K562 (cell line): ENCODE results near the gene CMIP. TPM values are rescaled to one million over a fixed set of nuclear protein-coding genes. Genes with fewer than 3 reads are reported as not detected.
A peak's percentile ranks its signal among the peaks of the same experiment; 100 is the strongest.

Source experiments
- ATAC-seq: fragments of 200-7000 bp; cut with Tn5 transposase; 3 replicates; pipeline ENCODE4 v1.9.1; 2020; ENCODE audit warnings: moderate library complexity
- BruUV-seq: library from RNA; stranded (reverse); fragments of 400-500 nt; replicated peaks from 2 replicates; lab custom pipeline; 2021; lab: Mats Ljungman, UMichigan
- CTCF ChIA-PET: fragments of 300-600 bp; formaldehyde crosslinking; extraction: SDS; loops from one replicate; lab custom pipeline; 2021; ENCODE audit warnings: low intra/inter-chr PET ratio; lab: Yijun Ruan, JAX
- POLR2A ChIA-PET: fragments of 300-600, 350-650 bp; sonication (Branson Sonifier 250); formaldehyde crosslinking; extraction: SDS; loops from one replicate; lab custom pipeline; 2021; ENCODE audit warnings: antibody characterized with exemption, inconsistent platforms; lab: Yijun Ruan, JAX
- DNase-seq, 4 experiments: peaks; one replicate each; pipeline versions ENCODE4 v3.0.0 to v3.0.0-alpha.2; 2011 to 2018; ENCODE audit warnings: low spot score in 3 of 4, mixed read lengths in 3 of 4; ENCODE audit errors: extremely low read depth in 1 of 4
- FAIRE-seq: peaks from 2 replicates; lab custom pipeline; 2011; peaks lifted over from hg19 to GRCh38; lab: Jason Lieb, UNC
- H2AFZ ChIP-seq: 2 replicates; pipeline ENCODE4 v1.6.0; 2011; ENCODE audit warnings: low read depth, low read length, control low read depth, inconsistent platforms
- H3K27ac ChIP-seq: fragments of 200-600 bp; 3 replicates; pipeline ENCODE4 v1.8.0; 2011; ENCODE audit warnings: low read depth, mild to moderate bottlenecking, control low read depth, inconsistent platforms, low read length, moderate library complexity, mixed read lengths; ENCODE audit errors: extremely low read depth
- H3K27me3 ChIP-seq, 2 experiments: fragments of 300-600 bp in 1 of 2; 2 replicates in 1 of 2; 3 replicates in 1 of 2; pipeline versions ENCODE4 v1.6.0 to v1.8.0; 2011; ENCODE audit warnings: inconsistent platforms in 2 of 2, low read length in 2 of 2, mild to moderate bottlenecking in 1 of 2, mixed read lengths in 1 of 2, moderate library complexity in 1 of 2; ENCODE audit not compliant: control insufficient read depth in 2 of 2, insufficient read depth in 2 of 2
- H3K36me3 ChIP-seq: fragments of 300-600 bp; 3 replicates; pipeline ENCODE4 v1.8.0; 2011; ENCODE audit warnings: mild to moderate bottlenecking, low read length, inconsistent platforms; ENCODE audit not compliant: control insufficient read depth, insufficient read depth
- H3K4me1 ChIP-seq, 2 experiments: fragments of 200-600 bp in 1 of 2; replicated peaks in 1 of 2; 2 replicates in 1 of 2; 3 replicates in 1 of 2; pipeline versions ENCODE4 v1.5.1 to v1.8.0; 2011; ENCODE audit warnings: inconsistent platforms in 2 of 2, low read length in 2 of 2, mild to moderate bottlenecking in 1 of 2, mixed read lengths in 1 of 2, moderate library complexity in 1 of 2; ENCODE audit not compliant: control insufficient read depth in 2 of 2, insufficient read depth in 2 of 2
- H3K4me2 ChIP-seq: 2 replicates; pipeline ENCODE4 v1.6.1; 2011; ENCODE audit warnings: low read length, control low read depth, inconsistent platforms, mixed read lengths; ENCODE audit not compliant: insufficient read depth
- H3K4me3 ChIP-seq: fragments of 200-600 bp; sonication (generic), shearing (Covaris generic); 2 replicates; pipeline ENCODE4 v1.5.1; 2016; ENCODE audit warnings: control low read depth, inconsistent platforms
- H3K79me2 ChIP-seq: fragments of 200-600 bp; 3 replicates; pipeline ENCODE4 v1.8.0; 2011; ENCODE audit warnings: low read length, inconsistent platforms; ENCODE audit not compliant: control insufficient read depth, insufficient read depth
- H3K9ac ChIP-seq, 2 experiments: 2 replicates each; pipeline versions ENCODE4 v1.6.0 to v1.6.1; 2011; ENCODE audit warnings: low read depth in 2 of 2, low read length in 2 of 2, control low read depth in 1 of 2, inconsistent platforms in 1 of 2, mild to moderate bottlenecking in 1 of 2, mixed read lengths in 1 of 2; ENCODE audit not compliant: insufficient read depth in 1 of 2
- H3K9me1 ChIP-seq: one replicate; pipeline ENCODE4 v1.6.0; 2011; ENCODE audit warnings: inconsistent platforms, mild to moderate bottlenecking, low read length, moderate library complexity; ENCODE audit not compliant: control insufficient read depth, insufficient read depth
- H3K9me3 ChIP-seq: replicated peaks from 2 replicates; pipeline ENCODE4 v1.5.1; 2011; ENCODE audit warnings: low read depth, low read length, inconsistent platforms; ENCODE audit not compliant: control insufficient read depth, insufficient read depth
- H4K20me1 ChIP-seq: replicated peaks from 2 replicates; pipeline ENCODE4 v1.6.1; 2011; ENCODE audit warnings: low read length, inconsistent platforms, mixed read lengths; ENCODE audit not compliant: control insufficient read depth, insufficient read depth
- EGR1 ChIP-seq: fragments of 450-650 bp; conservative IDR thresholded peaks from 2 replicates; pipeline ENCODE4 v1.6.1; 2017; ENCODE audit warnings: mild to moderate bottlenecking
- GABPB1 ChIP-seq: sonication (generic); formaldehyde crosslinking; IDR thresholded peaks from 2 replicates; pipeline ENCODE4 v1.8.0; 2022; ENCODE audit warnings: mild to moderate bottlenecking, missing genetic modification reagents
- NR3C1 ChIP-seq: sonication (generic); formaldehyde crosslinking; IDR thresholded peaks from 2 replicates; pipeline ENCODE4 v1.8.1; 2022; ENCODE audit warnings: missing genetic modification reagents
- SPI1 ChIP-seq: IDR thresholded peaks from 2 replicates; pipeline ENCODE4 v1.6.1; 2011; ENCODE audit warnings: low read depth, low read length, control low read depth, borderline replicate concordance
- SUPT5H ChIP-seq: fragments of 450-650 bp; IDR thresholded peaks from 2 replicates; pipeline ENCODE4 v1.6.1; 2016
- ZNF12 ChIP-seq: sonication (generic); formaldehyde crosslinking; IDR thresholded peaks from 2 replicates; pipeline ENCODE4 v1.4.0; 2020; ENCODE audit warnings: mild to moderate bottlenecking, missing genetic modification reagents
- ZNF23 ChIP-seq: fragments of 250-450 bp; sonication (Bioruptor Pico); IDR thresholded peaks from 2 replicates; pipeline ENCODE4 v1.4.0; 2020; ENCODE audit warnings: mild to moderate bottlenecking
- WGBS: fragments of 100-300 bp; shearing (Covaris generic); methylation state at CpG from one replicate; pipeline ENCODE4 v1.1.6; 2016; ENCODE audit warnings: low coverage, mixed read lengths; ENCODE audit not compliant: insufficient coverage; ENCODE audit errors: missing lambda C conversion rate; 5-methylcytosine and 5-hydroxymethylcytosine counted together
- in situ Hi-C: fragments of 300-500 bp; cut with MboI; formaldehyde crosslinking; loops from 4 replicates; pipeline ENCODE4 v1.15.0; 2018; ENCODE audit warnings: inconsistent platforms, mixed read lengths
- intact Hi-C: fragments of 100-400 bp; cut with micrococcal nuclease; formaldehyde crosslinking; loops from 2 replicates; pipeline ENCODE4 v1.14.2; 2022
- polyA plus RNA-seq, 8 experiments: library from polyadenylated mRNA; depleted of rRNA in 4 of 8; stranded (reverse) in 5 of 8; unstranded in 3 of 8; fragments of >200 nt; fragmentation: Nextera tagmentation in 2 of 8; fragmentation: Illumina TruSeq in 1 of 8; extraction: Ambion mirVana in 2 of 8; extraction: Trizol in 1 of 8; gene quantifications; 2 replicates each; pipeline versions ENCODE4 v1.2.1 to v1.2.3, GENCODE V29; 2011 to 2014; ENCODE audit warnings: inconsistent platforms in 1 of 8, missing spikeins in 1 of 8
- total RNA-seq, 7 experiments: library from RNA; depleted of rRNA in 6 of 7; stranded (reverse); fragments of >200 nt in 6 of 7; fragmentation: Illumina TruSeq in 2 of 7; extraction: Trizol in 2 of 7; gene quantifications; 2 replicates each; pipeline versions ENCODE4 v1.2.1 to v1.2.3, GENCODE V29; 2011 to 2021; ENCODE audit warnings: low replicate concordance in 1 of 7

Gene CMIP
- total and polyA plus RNA-seq, 9 of the 15 experiments (the other 6 are each of a cell fraction or from before 2014, with no cell fraction given): 0.94 to 82.5 (median 10.3) TPM

DNA sequence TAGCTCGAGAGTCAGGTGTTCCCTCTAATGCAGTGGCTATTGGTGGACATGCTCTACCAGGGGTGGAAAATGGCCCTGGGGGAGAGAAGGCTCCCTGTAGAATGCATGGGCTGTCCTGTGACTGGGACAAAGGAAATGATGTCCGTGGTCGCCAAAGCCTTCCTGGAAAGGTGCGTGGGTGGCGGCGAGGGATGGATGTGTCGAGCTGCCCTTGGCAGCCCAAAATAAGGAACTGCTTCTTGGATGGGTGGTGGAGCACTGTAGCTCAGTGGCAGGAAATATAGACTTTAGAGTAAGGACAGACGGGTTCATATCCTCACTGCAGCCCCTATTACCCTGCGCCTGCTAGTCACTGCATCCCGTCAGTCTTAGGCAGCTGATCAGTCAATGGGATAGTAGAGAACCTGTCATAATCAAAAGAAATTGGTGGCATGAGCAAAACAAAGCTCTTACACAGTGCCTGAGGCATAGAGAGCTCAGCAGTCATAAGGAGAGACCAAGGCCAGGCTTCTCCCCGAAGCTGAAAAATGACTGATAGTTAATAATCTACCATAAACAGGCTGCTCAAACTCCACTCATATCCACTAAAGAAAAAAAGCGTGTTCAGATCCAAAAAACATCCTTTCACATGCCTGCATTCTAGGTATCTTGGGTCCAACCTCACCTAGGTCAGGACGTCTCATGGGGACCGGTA, 211.0 kb downstream of the CMIP start:
- ChIA-PET POLR2A (interaction anchor here (0.6 to 1.4 kb wide), 6 partner anchors 14 to 94 kb away, joined by 3 to 4 read pairs (median 3); no protein-coding TSS in a partner anchor), CTCF (no interaction called here)
- peaks cover 5% of the 10 kb centered on the region; the same call in 1 of the 2 replicates for H4K20me1 ChIP-seq
- no peak overlapping the region for H3K4me3 ChIP-seq
- DNase-seq: no peak
- TF ChIP-seq SUPT5H: no peak
- TF ChIP-seq ZNF12 (CRISPR knock-in tag): no peak
- TF ChIP-seq EGR1: peak; percentile 47; the same call in 1 of the 2 replicates
- no peak for TF ChIP-seq NR3C1 (CRISPR knock-in tag)
- peak; percentile 66 for TF ChIP-seq SPI1
- no peak for TF ChIP-seq GABPB1 (CRISPR knock-in tag)
- no peak for TF ChIP-seq ZNF23 (CRISPR knock-in tag)
- peaks cover 72% of the 10 kb centered on the region for H3K36me3 ChIP-seq
- BruUV-seq: no TSS peak
- peaks cover 29 to 32% of the 10 kb centered on the region in 2 experiments for H3K4me1 ChIP-seq
- in situ Hi-C loops: no loop called here
- ATAC-seq: no peak
- peak overlapping the region in 1 of 2 experiments; percentile 20; a peak in 1 of 4 replicates for H3K9ac ChIP-seq
- WGBS: 81% methylated on average over 14 of the region's 14 CpGs
- H3K9me3 ChIP-seq: no peaks in the 10 kb centered on the region
- H3K4me2 ChIP-seq: no peak overlapping the region
- peaks cover 28% of the 10 kb centered on the region for H3K79me2 ChIP-seq
- H3K9me1 ChIP-seq: no peaks in the 10 kb centered on the region
- intact Hi-C loops: no loop called here
- FAIRE-seq: no peak
- no peak overlapping the region for H3K27ac ChIP-seq
- no peak overlapping the region for H2AFZ ChIP-seq
- H3K27me3 ChIP-seq: no peaks in the 10 kb centered on the region
